GM21786 (cell line): ENCODE results near the gene ZSWIM5.
A peak's percentile ranks its signal among the peaks of the same experiment; 100 is the strongest.
"Not testable (repeated sequence)": the region's sequence is repeated elsewhere in the genome, so short reads cannot be mapped to it uniquely, and the experiment has no call there.

Source experiments
- ATAC-seq: cut with Tn5 transposase; IDR thresholded peaks from one replicate; pipeline ENCODE4 v1.9.1; 2021; ENCODE audit not compliant: unreplicated experiment

ZSWIM5 gene

DNA sequence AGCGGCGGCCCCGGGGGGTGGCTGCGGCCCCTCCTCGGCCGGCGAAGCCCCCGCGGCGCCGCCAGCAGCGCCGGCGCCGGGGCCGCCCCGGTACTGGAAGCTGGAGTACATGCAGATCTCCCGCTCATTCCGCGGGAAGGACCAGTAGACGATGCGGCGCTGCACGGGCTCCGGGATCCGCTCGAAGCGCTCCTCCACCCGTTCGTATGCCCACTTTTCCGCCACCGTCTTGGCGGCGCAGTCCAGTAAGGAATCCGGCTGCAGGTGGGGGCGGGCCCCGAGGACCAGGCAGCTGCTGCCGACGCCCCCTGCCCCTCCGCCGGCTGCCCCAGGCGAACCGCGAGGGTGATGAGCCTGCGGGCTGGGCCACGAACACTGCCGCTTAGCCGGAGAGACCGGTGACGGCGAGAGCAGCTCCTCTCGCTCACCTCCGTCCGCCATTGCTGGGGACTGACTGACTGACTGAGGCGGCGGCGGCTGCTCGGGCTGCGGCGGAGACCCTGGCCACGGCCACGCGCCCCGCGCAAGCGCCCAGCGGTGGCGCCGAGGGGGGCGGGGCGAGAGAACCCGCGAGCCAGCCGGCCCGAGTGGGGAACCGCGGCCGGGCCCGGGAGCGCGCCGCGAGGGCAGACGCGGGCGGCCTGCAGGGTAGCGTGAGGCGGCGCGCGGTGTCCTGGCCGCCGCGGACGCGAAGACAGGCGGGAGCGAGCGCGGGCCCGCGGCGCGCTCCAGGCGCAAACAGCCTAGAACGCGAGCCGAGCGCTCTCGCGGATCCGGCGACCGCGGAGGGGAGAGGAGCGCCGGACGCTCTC is at the start of gene ZSWIM5:
TSS of gene ZSWIM5 (minus strand) at position 696 of the 812 bp plus-strand sequence. CDS start at position 441, 255 bp downstream.
- ATAC-seq = peak; percentile 56

DNA sequence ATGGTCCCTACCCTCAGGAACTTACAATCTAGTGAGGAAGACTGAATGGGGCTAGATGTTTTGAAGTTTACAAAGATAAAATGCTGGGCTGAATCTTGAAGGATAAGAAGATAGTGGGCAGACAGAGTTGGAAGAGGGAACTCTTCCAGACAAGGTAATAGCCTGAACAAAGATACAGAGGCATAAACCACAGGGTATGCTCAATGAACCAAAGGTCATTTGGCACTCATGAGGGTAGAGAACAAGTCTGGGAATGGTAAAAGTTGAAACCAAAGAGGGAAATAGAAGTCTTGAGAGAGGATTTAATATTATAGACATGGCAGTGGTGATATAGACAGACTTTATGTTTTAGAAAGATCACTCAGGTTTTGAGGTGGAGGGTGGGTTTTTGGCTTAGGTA is 48.1 kb upstream of the ZSWIM5 start:
- ATAC-seq = no peak

GRCh38 chr1:45250544-45250943 is 44.1 kb upstream of the ZSWIM5 start:
- ATAC-seq = no peak

- ATAC-seq = not testable (repeated sequence)
Measured at GRCh38 chr1:45248004-45248403, 41.6 kb upstream of the ZSWIM5 start.

DNA sequence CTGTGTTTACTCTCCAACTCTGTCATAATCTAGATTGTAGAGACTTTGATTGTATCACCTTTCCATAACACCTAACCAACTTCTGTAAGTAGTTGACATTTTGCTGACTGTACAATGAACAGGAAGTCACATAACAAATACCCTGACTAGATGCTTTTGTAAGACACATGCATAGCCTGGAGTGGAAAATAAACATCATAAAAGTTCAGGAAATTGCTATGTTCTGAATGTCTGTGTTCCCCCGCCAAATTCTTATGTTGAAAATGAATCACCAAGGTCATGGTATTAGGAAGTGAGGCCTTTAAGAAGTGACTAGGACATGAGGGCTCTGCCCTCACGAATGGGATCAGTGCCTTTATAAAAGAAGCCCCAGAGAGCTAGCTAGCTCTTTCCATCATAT is 40.4 kb upstream of the ZSWIM5 start:
- ATAC-seq = no peak

DNA sequence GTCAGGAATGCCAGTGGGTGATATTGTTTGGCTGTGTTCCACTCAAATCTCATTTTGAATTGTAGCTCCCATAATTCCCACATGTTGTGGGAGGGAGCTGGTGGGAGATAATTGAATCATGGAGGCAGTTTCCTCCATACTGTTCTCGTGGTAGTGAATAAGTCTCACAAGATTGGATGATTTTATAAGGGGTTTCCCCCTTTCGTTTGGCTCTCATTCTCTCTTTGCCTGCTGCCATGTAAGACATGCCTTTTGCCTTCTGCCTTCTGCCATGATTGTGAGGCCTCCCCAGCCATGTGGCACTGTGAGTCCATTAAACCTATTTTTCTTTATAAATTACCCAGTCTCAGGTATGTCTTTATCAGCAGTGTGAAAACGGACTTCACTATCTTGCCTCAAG is 40.0 kb upstream of the ZSWIM5 start:
- ATAC-seq = not testable (repeated sequence)

GRCh38 chr1:45244660-45245059 is 38.3 kb upstream of the ZSWIM5 start:
- ATAC-seq = no peak

DNA sequence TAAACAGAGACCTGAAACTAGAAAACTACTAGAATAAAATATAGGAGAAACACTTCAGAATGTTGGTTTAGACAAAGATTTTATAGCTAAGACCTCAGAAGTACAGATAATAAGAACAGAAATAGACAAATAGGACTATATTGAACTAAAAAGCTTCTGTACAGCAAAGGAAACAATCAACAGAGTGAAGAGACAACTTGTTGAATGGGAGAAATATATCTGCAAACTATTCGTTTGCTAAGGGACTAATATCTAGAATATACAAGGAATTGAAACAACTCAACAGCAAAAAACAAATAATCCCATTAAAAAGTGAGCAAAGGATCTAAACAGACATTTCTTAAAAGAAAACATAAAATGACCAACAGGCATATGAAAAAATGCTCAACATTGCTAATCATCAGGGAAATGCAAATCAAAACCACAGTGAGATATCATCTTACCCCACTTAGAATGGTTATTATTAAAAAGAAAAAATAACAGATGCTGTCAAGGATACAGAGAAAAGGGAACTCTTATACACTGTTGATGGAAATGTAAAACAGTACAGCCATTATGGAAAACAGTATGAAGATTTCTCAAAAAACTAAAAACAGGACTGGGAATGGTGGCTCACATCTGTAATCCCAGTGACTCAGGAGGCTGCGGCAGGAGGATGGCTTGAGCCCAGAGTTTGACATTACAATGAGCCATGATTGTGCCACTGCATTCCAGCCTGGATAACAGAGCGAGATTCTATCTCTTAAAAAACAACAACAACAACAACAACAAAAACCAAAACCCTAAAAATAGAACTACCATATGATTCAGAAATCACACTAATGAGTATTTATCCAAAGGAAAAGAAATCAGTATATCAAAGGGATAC is 37.3 kb upstream of the ZSWIM5 start:
- ATAC-seq = no peak

GRCh38 chr1:45238846-45239245 is 32.4 kb upstream of the ZSWIM5 start:
- ATAC-seq = no peak

DNA sequence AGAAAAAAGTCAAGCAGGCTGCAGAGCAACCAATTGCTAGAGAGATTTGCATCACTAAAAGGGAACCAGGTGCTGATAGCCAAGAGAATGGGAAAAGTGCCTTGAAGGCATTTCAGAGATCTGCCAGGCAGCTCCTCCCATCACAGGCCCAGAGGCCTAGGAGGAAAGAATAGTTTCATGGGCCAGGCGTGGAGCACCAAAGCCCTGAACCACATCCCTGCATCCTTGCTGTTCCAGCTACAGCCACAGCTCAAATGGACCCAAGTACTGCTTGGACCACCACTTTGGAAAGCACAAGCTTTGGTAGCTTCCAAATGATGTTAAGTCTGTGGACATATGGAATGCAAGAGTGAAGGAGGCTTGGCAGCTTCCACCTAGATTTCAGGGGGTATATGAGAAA is 29.7 kb upstream of the ZSWIM5 start:
- no peak for ATAC-seq

DNA sequence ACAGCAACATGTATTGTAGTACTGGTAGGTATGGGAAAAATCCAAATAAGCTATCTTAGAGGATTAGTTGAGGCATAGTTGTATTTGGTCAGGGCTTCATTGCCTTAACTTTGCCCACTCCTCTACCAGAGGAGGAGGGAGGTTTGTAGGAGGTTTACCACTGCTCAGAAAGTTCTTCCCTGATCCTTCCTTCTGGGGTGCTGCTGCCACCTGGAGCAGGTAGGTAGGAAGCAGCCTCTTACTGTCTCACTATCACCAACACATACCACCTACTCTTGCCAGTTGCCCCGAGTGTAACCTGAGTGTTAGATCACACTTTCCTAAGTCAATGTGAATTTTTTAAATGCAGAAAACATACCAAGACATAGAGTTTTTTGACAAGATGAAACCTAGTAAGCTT is 24.1 kb upstream of the ZSWIM5 start:
- no peak for ATAC-seq

DNA sequence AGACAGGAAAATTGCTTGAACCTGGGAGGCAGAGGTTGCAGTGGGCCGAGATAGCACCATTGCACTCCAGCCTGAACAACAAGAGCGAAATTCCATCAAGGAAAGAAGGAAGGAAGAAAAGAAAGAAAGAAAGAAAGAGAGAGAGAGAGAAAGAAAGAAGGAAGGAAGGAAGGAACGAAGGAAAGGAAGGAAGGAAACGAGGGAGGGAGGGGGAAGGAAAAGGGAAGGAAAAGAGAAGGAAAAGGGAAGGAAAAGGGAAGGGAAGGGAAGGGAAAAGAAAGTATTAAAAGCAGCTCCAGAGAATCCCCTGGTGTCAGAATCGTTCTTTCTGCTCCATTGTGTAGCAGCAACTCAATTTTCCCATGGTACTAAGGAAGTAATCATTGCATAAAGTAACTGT is 19.2 kb upstream of the ZSWIM5 start:
- no peak for ATAC-seq

GRCh38 chr1:45223710-45224109 is 17.3 kb upstream of the ZSWIM5 start:
- not testable (repeated sequence) for ATAC-seq

DNA sequence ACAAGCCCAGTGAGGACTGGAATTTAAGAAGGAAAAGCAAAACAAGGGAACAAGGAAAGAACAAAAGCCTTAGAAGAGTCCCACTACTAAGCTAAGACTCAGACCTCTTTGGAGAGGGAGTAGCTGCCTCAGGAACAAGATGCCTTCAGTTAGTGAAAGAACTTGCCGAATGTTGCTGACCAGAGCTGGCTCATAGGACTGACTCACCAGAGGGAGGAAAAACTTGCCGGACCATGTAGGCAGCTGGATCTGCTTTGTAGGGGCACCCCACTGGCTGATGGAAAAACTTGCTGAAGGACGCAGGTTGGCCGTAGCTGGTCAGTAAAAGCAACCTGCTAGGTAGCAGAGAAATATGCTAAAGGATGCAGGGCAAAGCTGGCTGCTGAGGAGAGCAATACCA is 15.3 kb upstream of the ZSWIM5 start:
- ATAC-seq = no peak

DNA sequence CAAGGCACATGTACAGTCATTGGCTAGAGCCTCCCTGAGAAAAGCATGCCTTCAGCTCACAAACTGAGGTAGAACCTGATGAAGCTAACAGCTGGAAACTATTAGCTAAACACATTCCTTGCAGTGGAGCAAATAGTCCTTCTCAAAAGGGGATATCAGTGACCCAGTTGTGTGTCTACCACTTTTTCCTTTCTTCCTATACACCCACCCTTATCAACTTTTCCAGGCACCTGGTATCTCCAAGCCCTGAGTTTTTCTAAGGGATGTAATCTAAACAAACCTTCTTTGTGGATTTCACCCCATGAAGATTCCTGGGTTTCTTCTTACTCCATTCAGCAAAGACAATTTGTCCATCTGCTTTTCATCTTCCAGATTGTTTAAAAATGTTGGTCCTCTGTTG is 10.5 kb upstream of the ZSWIM5 start:
- ATAC-seq = no peak

DNA sequence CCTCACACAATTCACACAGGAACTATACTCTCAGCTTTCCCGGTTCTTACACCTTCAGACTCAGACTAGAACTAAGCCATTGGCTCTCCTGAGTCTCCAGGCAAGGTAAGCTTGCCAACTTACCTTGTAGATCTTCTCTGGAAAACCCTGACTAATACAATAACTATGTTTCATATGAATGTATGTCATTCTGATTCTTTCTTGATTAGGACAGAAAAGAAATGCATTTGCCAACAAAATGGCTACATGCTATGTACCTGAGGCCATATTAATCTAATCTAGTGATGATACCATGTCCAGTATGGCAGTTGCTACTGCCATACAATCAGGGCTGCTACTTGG is 9.8 kb upstream of the ZSWIM5 start:
- no peak for ATAC-seq

GRCh38 chr1:45215485-45216199 is 9.2 kb upstream of the ZSWIM5 start:
- ATAC-seq = no peak

- ATAC-seq = no peak
Measured at GRCh38 chr1:45213892-45214291, 7.5 kb upstream of the ZSWIM5 start.

- no peak for ATAC-seq
Measured at GRCh38 chr1:45211076-45211475, 4.7 kb upstream of the ZSWIM5 start.

DNA sequence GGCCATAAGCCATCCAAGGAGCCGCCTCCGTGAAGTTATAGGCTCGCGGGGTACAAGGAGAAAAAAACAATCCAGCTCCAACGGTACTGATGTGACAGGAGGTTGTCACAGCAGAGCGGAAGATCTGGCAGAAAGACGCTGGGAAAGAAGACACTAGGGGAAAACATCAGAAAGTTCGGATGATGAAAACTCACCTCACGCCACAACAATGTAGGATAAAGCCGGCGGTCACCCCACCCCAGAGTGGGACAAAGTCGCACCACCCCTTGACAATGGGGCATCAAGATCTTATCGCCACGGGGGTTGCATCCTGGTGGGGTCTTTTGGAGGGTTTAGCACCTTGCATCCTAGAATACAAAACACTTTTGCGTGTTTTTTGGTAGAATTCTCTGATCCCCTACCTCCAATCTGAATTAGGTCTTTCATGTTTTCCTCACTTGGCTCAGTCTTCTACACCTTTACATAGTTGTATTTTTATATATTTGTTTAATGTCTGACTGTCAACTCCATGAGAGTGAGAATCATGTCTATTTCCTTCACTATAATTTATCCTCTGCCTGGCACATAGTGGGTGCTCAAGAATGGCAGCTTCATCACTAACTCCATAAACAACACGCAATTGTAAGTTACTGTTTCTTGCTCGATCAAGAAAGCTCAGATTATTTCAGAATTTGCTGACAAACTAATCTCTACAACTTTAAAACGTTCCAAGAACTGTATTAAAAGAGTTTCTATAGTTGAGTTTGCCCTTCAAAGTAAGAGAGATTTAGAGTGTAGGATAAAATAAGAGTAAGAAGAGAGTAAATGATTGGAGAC is 611 bp upstream of the ZSWIM5 start:
- ATAC-seq = no peak
